NCI-H2107 treated with DMSO at 0.1 percent for 48 hours (cell line): Measurements from ENCODE around the gene ZNF256.

Experiments
- DNase-seq: peaks from one replicate; lab custom pipeline; 2025; ENCODE audit not compliant: unreplicated experiment; lab: John Stamatoyannopoulos, UW

Gene ZNF256

DNA sequence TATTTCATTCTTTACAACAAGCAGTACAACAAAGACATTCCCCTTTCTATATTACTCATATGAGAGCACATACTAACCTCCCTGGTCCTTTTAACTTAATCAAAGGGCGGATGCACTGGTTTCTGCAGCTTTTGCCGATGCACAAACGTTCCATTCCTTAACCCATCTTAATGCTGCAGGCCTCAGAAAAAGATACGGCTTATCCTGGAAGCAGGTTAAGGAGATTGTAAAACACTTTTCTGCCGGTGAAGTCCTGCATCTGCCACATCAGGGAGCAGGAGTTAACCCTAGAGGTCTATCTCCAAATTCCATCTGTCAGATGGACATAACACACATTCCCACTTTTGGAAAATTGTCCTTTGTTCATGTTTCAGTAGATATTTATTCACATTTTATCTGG, 47.2 kb downstream of the ZNF256 start:
- DNase-seq = no peak
